IMR-90 (cell line): ENCODE results near the gene HIF1A.

Experiments used
- POLR2A ChIP-seq: IDR thresholded peaks from 2 replicates; pipeline ENCODE4 v1.6.1; 2012; ENCODE audit warnings: mild to moderate bottlenecking, low read depth, low read length
- TF ChIP-seq, protein P1 (sequence below): conservative IDR thresholded peaks from 2 replicates; pipeline ENCODE4 v1.5.1; 2012; ENCODE audit warnings: mild to moderate bottlenecking, low read depth, low read length, improper control_type of control experiment

- TF ChIP-seq, protein P1, sequence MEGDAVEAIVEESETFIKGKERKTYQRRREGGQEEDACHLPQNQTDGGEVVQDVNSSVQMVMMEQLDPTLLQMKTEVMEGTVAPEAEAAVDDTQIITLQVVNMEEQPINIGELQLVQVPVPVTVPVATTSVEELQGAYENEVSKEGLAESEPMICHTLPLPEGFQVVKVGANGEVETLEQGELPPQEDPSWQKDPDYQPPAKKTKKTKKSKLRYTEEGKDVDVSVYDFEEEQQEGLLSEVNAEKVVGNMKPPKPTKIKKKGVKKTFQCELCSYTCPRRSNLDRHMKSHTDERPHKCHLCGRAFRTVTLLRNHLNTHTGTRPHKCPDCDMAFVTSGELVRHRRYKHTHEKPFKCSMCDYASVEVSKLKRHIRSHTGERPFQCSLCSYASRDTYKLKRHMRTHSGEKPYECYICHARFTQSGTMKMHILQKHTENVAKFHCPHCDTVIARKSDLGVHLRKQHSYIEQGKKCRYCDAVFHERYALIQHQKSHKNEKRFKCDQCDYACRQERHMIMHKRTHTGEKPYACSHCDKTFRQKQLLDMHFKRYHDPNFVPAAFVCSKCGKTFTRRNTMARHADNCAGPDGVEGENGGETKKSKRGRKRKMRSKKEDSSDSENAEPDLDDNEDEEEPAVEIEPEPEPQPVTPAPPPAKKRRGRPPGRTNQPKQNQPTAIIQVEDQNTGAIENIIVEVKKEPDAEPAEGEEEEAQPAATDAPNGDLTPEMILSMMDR, result no peak
- TF ChIP-seq POLR2A, result no peak
Measured at GRCh38 chr14:61661471-61662400, 33.6 kb upstream of the HIF1A start.
